GM21786 (cell line): ENCODE measurements around the gene MEGF6.

Source experiments
- ATAC-seq: cut with Tn5 transposase; IDR thresholded peaks from one replicate; pipeline ENCODE4 v1.9.1; 2021; ENCODE audit not compliant: unreplicated experiment

Gene MEGF6

GRCh38 chr1:3555131-3555920 is 56.0 kb downstream of the MEGF6 start:
- no peak for ATAC-seq

GRCh38 chr1:3553940-3554223 is 57.4 kb downstream of the MEGF6 start:
- ATAC-seq: no peak

GRCh38 chr1:3553166-3553939 is 58.0 kb downstream of the MEGF6 start:
- ATAC-seq: no peak

- ATAC-seq: no peak
Observed at GRCh38 chr1:3552751-3553150, 58.6 kb downstream of the MEGF6 start.

GRCh38 chr1:3552176-3552575 is 59.1 kb downstream of the MEGF6 start:
- no peak for ATAC-seq

- no peak for ATAC-seq
Observed at GRCh38 chr1:3551711-3552110, 59.6 kb downstream of the MEGF6 start.

GRCh38 chr1:3551290-3551678 is 60.0 kb downstream of the MEGF6 start:
- no peak for ATAC-seq

GRCh38 chr1:3550511-3551289 is 60.6 kb downstream of the MEGF6 start:
- ATAC-seq: no peak

- ATAC-seq: no peak
Observed at GRCh38 chr1:3548895-3549294, 62.4 kb downstream of the MEGF6 start.

- no peak for ATAC-seq
Observed at GRCh38 chr1:3548156-3548893, 63.0 kb downstream of the MEGF6 start.

- ATAC-seq: no peak
Observed at GRCh38 chr1:3547055-3548005, 64.0 kb downstream of the MEGF6 start.

- no peak for ATAC-seq
Observed at GRCh38 chr1:3546048-3546384, 65.3 kb downstream of the MEGF6 start.

GRCh38 chr1:3545363-3546047 is 65.8 kb downstream of the MEGF6 start:
- no peak for ATAC-seq

GRCh38 chr1:3544040-3544977 is 67.0 kb downstream of the MEGF6 start:
- no peak for ATAC-seq

- no peak for ATAC-seq
Observed at GRCh38 chr1:3543076-3544039, 68.0 kb downstream of the MEGF6 start.

- ATAC-seq: no peak
Observed at GRCh38 chr1:3542676-3543075, 68.6 kb downstream of the MEGF6 start.

- ATAC-seq: no peak
Observed at GRCh38 chr1:3541936-3542335, 69.4 kb downstream of the MEGF6 start.
